Measurements from ENCODE around the gene MAPKAPK2. TPM values are rescaled to one million over a fixed set of nuclear protein-coding genes. Genes with fewer than 3 reads are reported as not detected.
A peak's percentile ranks its signal among the peaks of the same experiment; 100 is the strongest.

MAPKAPK2 gene
- total RNA-seq, 2 donors from 2014 or later: 27.1 to 67.0 TPM

- Histone ChIP-seq H3K4me1 (replicated peaks) (no peaks in the 10 kb centered on the region), H3K36me3 (peaks cover 3 to 31% of the 10 kb centered on the region in 2 donors), H3K27ac (no peak overlapping the region), H3K27me3 (replicated peaks; ENCODE audit: insufficient read depth) (no peaks in the 10 kb centered on the region), H3K9me3 (no peaks in the 10 kb centered on the region), H3K4me3 (no peak overlapping the region)
- no peak for DNase-seq (ENCODE audit: low spot score)
- intact Hi-C loops (cut with DNase I): no loop called here
- WGBS: 92% methylated on average over 6 of the region's 6 CpGs
- TF ChIP-seq CTCF (IDR thresholded peaks at IDR 0.05): no peak
- TF ChIP-seq POLR2A (IDR thresholded peaks at IDR 0.05): no peak
- no peak for TF ChIP-seq POLR2AphosphoS5 (IDR thresholded peaks at IDR 0.05)
Measured at GRCh38 chr1:206729050-206729449, 44.3 kb downstream of the MAPKAPK2 start.

GRCh38 chr1:206729507-206729906, 44.8 kb downstream of the MAPKAPK2 start:
- Histone ChIP-seq H3K27me3 (replicated peaks; ENCODE audit: insufficient read depth) (no peaks in the 10 kb centered on the region), H3K9me3 (no peaks in the 10 kb centered on the region), H3K4me3 (no peak overlapping the region), H3K36me3 (peaks cover 3 to 31% of the 10 kb centered on the region in 2 donors), H3K27ac (no peak overlapping the region), H3K4me1 (replicated peaks) (no peaks in the 10 kb centered on the region)
- no peak for DNase-seq (ENCODE audit: low spot score)
- 96% methylated on average over 3 of the region's 3 CpGs for WGBS
- intact Hi-C loops (cut with DNase I): no loop called here
- TF ChIP-seq POLR2A (IDR thresholded peaks at IDR 0.05) (no peak), CTCF (IDR thresholded peaks at IDR 0.05) (no peak), POLR2AphosphoS5 (IDR thresholded peaks at IDR 0.05) (no peak)

- TF ChIP-seq POLR2A (IDR thresholded peaks at IDR 0.05): no peak
- TF ChIP-seq POLR2AphosphoS5 (IDR thresholded peaks at IDR 0.05): no peak
- TF ChIP-seq CTCF (IDR thresholded peaks at IDR 0.05): no peak
- DNase-seq (ENCODE audit: low spot score): no peak
- peaks cover 3 to 31% of the 10 kb centered on the region in 2 donors for H3K36me3 ChIP-seq
- WGBS: 93% methylated on average over 11 of the region's 11 CpGs
- H3K9me3 ChIP-seq: no peaks in the 10 kb centered on the region
- intact Hi-C loops (cut with DNase I): no loop called here
- no peak overlapping the region for H3K27ac ChIP-seq
- no peaks in the 10 kb centered on the region for H3K4me1 ChIP-seq (replicated peaks)
- no peak overlapping the region for H3K4me3 ChIP-seq
- H3K27me3 ChIP-seq (replicated peaks; ENCODE audit: insufficient read depth): no peaks in the 10 kb centered on the region
Measured at GRCh38 chr1:206732508-206732907, 47.8 kb downstream of the MAPKAPK2 start.

- Histone ChIP-seq H3K27me3 (replicated peaks; ENCODE audit: insufficient read depth) (no peaks in the 10 kb centered on the region), H3K4me1 (replicated peaks) (no peaks in the 10 kb centered on the region), H3K9me3 (no peaks in the 10 kb centered on the region), H3K4me3 (no peak overlapping the region), H3K36me3 (peaks cover 3 to 31% of the 10 kb centered on the region in 2 donors), H3K27ac (no peak overlapping the region)
- intact Hi-C loops (cut with DNase I): no loop called here
- TF ChIP-seq CTCF (IDR thresholded peaks at IDR 0.05) (no peak), POLR2AphosphoS5 (IDR thresholded peaks at IDR 0.05) (no peak), POLR2A (IDR thresholded peaks at IDR 0.05) (no peak)
- no peak for DNase-seq (ENCODE audit: low spot score)
- WGBS: 85% methylated on average over 11 of the region's 11 CpGs
Measured at GRCh38 chr1:206732992-206733391, 48.3 kb downstream of the MAPKAPK2 start.

- Histone ChIP-seq H3K36me3 (peaks cover 3 to 27% of the 10 kb centered on the region in 2 donors), H3K27ac (no peak overlapping the region), H3K9me3 (no peaks in the 10 kb centered on the region), H3K27me3 (replicated peaks; ENCODE audit: insufficient read depth) (no peaks in the 10 kb centered on the region), H3K4me3 (no peak overlapping the region), H3K4me1 (replicated peaks) (no peaks in the 10 kb centered on the region)
- WGBS: 77% methylated on average over 9 of the region's 9 CpGs
- no peak for DNase-seq (ENCODE audit: low spot score)
- intact Hi-C loops (cut with DNase I): loop anchor here (2.0 kb wide), 1 partner anchor 178 kb away; no protein-coding TSS in a partner anchor
- TF ChIP-seq CTCF (IDR thresholded peaks at IDR 0.05) (peak; percentile 23 to 77 (median 57)), POLR2AphosphoS5 (IDR thresholded peaks at IDR 0.05) (no peak), POLR2A (IDR thresholded peaks at IDR 0.05) (no peak)
Measured at GRCh38 chr1:206734499-206735142, 49.9 kb downstream of the MAPKAPK2 start.
